ENCODE data around the gene BTBD9. TPM values are rescaled to one million over a fixed set of nuclear protein-coding genes. Genes with fewer than 3 reads are reported as not detected.
"Not testable (repeated sequence)": the region's sequence is repeated elsewhere in the genome, so short reads cannot be mapped to it uniquely, and the experiment has no call there.

The BTBD9 gene
- total RNA-seq, 4 donors from 2014 or later: 10.6 to 16.6 (median 15.1) TPM

DNA sequence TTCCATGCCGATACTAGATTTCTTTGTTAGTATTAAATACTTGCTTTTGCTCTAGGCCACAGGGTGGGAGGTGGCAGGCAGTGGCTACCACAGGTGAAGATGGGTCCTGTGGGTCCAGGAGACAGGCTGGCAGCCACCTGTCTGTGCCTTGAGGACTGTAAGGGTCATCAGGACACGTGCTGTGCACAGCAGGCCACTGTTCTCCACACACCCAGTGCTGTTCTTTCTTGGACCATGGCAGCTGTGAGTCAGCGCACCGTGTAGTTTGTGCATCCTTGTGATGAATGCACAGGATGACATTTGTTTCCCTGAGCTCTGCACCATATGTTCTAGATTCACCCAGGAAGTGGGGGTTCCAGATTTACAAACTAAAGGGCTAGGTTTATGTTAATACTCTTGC, 503.2 kb downstream of the BTBD9 start:
- TF ChIP-seq, protein P1, sequence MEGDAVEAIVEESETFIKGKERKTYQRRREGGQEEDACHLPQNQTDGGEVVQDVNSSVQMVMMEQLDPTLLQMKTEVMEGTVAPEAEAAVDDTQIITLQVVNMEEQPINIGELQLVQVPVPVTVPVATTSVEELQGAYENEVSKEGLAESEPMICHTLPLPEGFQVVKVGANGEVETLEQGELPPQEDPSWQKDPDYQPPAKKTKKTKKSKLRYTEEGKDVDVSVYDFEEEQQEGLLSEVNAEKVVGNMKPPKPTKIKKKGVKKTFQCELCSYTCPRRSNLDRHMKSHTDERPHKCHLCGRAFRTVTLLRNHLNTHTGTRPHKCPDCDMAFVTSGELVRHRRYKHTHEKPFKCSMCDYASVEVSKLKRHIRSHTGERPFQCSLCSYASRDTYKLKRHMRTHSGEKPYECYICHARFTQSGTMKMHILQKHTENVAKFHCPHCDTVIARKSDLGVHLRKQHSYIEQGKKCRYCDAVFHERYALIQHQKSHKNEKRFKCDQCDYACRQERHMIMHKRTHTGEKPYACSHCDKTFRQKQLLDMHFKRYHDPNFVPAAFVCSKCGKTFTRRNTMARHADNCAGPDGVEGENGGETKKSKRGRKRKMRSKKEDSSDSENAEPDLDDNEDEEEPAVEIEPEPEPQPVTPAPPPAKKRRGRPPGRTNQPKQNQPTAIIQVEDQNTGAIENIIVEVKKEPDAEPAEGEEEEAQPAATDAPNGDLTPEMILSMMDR (IDR thresholded peaks at IDR 0.05): no peak
- no peak for TF ChIP-seq POLR2A (IDR thresholded peaks at IDR 0.05)
- no peak overlapping the region for H3K4me3 ChIP-seq (ENCODE audit: low read depth, poor library complexity, severe bottlenecking)
- no peak for DNase-seq (ENCODE audit: low spot score in 2 of 2)
- intact Hi-C loops (cut with DNase I; ENCODE audit: low total_unique reads): no loop called here
- 88 to 90% methylated on average over 4 of the region's 4 CpGs for WGBS, 2 donors

DNA sequence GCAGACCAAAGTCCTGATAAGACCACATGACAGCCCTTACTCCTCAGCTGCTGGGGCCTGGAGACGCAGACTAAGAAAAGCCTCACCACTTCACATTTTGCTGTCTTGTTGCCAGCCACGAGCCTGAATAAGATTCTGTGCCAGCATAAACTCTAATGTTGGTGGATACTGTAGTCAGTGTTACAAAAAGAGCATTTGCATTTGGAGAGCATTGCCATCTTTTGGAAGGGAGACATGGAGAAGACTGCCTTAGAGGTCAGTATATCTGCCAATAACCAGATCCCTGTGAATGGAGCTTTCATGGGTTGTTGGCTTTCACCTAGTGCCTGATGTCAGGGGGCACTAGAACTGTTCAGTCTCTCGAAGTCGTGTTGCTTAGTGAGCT, 505.0 kb downstream of the BTBD9 start:
- intact Hi-C loops (cut with DNase I; ENCODE audit: low total_unique reads): no loop called here
- no peak for TF ChIP-seq POLR2A (IDR thresholded peaks at IDR 0.05)
- H3K4me3 ChIP-seq (ENCODE audit: low read depth, poor library complexity, severe bottlenecking): no peak overlapping the region
- WGBS, 2 donors: 73 to 79% methylated on average over 4 of the region's 4 CpGs
- DNase-seq (ENCODE audit: low spot score in 2 of 2): no peak

DNA sequence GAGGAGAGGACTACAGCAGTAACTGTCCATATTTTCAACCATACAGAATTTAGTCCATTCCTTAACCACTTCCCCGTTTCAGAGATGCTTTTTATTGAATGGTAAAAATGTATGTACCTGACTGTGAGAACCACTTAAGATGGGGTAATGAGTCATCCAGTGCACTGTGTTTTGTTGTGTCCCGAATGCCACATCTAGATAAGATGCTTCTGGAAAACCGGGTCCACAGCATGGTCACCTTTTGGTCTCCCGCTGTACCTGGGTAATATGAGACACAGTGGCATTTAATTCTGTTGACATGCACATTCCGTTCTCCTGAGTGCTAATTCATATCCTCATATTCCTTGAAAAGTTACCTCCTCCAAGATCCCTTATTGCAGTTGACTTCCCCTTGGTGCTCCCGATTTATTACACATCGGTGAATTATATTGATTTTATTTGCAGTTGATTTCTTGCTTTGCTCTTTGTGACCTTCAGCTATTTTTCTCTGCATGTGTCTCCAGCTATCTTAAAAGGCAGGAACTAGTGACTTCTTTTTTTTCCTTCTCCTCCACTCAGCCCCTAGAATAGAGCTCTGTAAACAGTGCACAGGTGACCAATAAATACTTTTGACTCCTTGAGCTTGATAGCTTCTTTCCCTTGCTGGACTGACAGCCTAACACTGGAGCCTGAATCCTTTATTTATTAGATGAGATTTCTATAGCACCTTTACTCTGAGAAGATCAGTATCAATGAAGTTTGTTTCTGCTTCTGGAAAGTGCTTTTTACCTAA, 505.6 kb downstream of the BTBD9 start:
- no peak for DNase-seq (ENCODE audit: low spot score in 2 of 2)
- TF ChIP-seq, protein P1 (IDR thresholded peaks at IDR 0.05): no peak
- TF ChIP-seq POLR2A (IDR thresholded peaks at IDR 0.05): no peak
- WGBS, 2 donors: 94 to 95% methylated on average over 7 of the region's 7 CpGs
- intact Hi-C loops (cut with DNase I; ENCODE audit: low total_unique reads): no loop called here
- no peak overlapping the region for H3K4me3 ChIP-seq (ENCODE audit: low read depth, poor library complexity, severe bottlenecking)

DNA sequence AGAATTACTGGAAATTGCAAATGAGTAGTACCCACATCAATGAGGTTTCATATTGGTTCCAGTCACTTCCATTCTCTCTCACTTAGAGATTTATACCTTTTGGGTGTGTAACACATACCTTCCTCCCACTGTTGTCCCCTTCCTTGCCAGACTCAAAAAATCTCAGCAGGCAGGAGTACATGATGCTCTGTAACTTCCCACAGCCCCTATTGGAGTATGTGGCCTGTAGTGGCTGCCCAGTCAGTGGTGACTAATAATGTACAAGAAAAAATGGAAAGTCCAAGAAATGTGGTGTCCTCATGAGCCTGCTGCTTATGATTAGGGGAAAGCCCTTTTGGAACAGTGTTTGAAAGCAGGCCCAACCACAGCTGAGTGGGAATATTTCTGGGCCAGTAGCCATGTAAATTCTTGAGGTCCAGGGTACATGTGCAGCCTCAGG, 508.2 kb downstream of the BTBD9 start:
- intact Hi-C loops (cut with DNase I; ENCODE audit: low total_unique reads): no loop called here
- DNase-seq (ENCODE audit: low spot score in 2 of 2): no peak
- no peak overlapping the region for H3K4me3 ChIP-seq (ENCODE audit: low read depth, poor library complexity, severe bottlenecking)
- no peak for TF ChIP-seq POLR2A (IDR thresholded peaks at IDR 0.05)
- TF ChIP-seq, protein P1 (IDR thresholded peaks at IDR 0.05): no peak

DNA sequence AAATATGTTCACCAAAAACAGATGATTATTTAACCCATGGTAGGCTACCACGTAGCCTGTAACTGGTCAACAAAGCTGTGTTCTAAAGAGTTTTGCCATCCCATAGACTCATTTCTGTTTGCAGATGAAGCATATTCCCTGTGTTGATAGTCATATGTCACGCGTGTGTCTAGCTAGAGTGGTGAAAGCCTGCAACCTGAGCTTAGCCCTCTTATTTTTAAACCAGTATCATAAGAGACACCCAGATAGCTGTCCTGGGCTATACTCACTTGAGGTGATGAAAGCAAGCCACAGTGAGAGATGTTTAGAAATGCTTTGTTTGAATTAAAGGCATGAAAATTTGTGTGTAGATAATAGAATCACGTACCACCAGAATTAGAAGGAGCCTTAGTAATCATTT, 512.4 kb downstream of the BTBD9 start:
- 92 to 99% methylated on average over 4 of the region's 4 CpGs for WGBS, 2 donors
- no peak overlapping the region for H3K4me3 ChIP-seq (ENCODE audit: low read depth, poor library complexity, severe bottlenecking)
- TF ChIP-seq, protein P1 (IDR thresholded peaks at IDR 0.05): no peak
- no peak for TF ChIP-seq POLR2A (IDR thresholded peaks at IDR 0.05)
- intact Hi-C loops (cut with DNase I; ENCODE audit: low total_unique reads): no loop called here
- no peak for DNase-seq (ENCODE audit: low spot score in 2 of 2)

DNA sequence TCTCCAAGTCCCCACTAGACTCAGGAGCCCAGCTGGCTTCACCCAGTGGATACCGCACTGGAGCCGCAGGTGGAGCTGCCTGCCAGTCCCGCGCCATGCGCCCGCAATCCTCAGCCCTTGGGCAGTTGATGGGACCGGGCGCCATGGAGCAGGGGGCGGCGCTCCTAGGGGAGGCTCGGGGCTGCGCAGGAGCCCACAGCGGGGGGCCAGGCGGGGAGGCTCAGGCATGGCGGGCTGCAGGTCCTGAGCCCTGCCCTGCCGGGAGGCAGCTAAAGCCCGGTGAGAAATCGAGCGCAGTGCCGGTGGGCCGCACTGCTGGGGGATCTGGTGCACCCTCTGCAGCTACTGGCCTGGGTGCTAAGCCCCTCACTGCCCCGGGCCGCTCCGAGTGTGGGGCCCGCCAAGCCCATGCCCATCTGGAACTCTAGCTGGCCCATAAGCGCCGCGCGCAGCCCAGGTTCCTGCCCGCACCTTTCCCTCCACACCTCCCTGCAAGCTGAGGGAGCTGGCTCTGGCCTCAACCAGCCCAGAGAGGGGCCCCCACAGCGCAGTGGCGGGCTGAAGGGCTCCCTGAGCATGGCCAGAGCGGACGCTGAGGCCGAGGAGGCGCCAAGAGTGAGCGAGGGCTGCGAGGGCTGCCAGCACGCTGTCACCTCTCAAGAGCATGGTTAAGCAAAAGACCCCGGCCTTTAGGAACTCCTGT, 515.4 kb downstream of the BTBD9 start:
- H3K4me3 ChIP-seq (ENCODE audit: low read depth, poor library complexity, severe bottlenecking); intact Hi-C loops (cut with DNase I; ENCODE audit: low total_unique reads); DNase-seq (ENCODE audit: low spot score in 2 of 2): not testable (repeated sequence)
- 98% methylated on average over 26 to 28 of the region's 40 CpGs for WGBS, 2 donors

All from lower leg skin (tissue), 4 donors.